ENCODE results near the gene GRM8.

DNA sequence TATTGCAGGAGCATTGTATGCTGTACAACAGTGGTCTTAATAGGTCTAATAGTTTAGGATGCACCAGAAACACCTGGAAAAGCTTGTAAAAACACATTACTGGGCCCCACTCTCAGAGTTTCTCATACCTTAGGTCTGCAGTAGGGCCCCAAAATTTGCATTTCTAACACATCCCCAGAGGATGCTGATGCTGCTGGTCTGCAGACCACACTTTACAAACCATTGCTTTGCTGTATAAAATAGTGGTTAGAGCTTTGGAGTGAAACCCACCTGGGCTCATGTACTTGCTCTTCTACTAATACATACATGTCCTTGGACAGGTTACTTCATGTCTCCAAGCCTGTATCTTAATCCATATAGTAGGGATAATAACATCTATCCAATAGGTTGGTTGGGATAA is 279.7 kb downstream of the GRM8 start:
- TF ChIP-seq, protein P1, sequence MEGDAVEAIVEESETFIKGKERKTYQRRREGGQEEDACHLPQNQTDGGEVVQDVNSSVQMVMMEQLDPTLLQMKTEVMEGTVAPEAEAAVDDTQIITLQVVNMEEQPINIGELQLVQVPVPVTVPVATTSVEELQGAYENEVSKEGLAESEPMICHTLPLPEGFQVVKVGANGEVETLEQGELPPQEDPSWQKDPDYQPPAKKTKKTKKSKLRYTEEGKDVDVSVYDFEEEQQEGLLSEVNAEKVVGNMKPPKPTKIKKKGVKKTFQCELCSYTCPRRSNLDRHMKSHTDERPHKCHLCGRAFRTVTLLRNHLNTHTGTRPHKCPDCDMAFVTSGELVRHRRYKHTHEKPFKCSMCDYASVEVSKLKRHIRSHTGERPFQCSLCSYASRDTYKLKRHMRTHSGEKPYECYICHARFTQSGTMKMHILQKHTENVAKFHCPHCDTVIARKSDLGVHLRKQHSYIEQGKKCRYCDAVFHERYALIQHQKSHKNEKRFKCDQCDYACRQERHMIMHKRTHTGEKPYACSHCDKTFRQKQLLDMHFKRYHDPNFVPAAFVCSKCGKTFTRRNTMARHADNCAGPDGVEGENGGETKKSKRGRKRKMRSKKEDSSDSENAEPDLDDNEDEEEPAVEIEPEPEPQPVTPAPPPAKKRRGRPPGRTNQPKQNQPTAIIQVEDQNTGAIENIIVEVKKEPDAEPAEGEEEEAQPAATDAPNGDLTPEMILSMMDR (IDR thresholded peaks at IDR 0.05) = no peak
- TF ChIP-seq POLR2AphosphoS5 (IDR thresholded peaks at IDR 0.05) = no peak

Data from breast epithelium (tissue), 3 donors.